ENCODE measurements around the gene RANBP3.
"Not testable (repeated sequence)": the region's sequence is repeated elsewhere in the genome, so short reads cannot be mapped to it uniquely, and the experiment has no call there.

RANBP3 gene

GRCh38 chr19:6006070-6006446, 28.1 kb upstream of the RANBP3 start:
- DNase-seq (ENCODE audit: low spot score): not testable (repeated sequence)

- DNase-seq (ENCODE audit: low spot score): no peak
Observed at GRCh38 chr19:6005321-6006069, 27.6 kb upstream of the RANBP3 start.

- DNase-seq (ENCODE audit: low spot score): no peak
Observed at GRCh38 chr19:6003976-6004375, 26.0 kb upstream of the RANBP3 start.

- no peak for DNase-seq (ENCODE audit: low spot score)
Observed at GRCh38 chr19:6002591-6002990, 24.7 kb upstream of the RANBP3 start.

GRCh38 chr19:6000228-6000847, 22.4 kb upstream of the RANBP3 start:
- DNase-seq (ENCODE audit: low spot score): no peak

- DNase-seq (ENCODE audit: low spot score): no peak
Observed at GRCh38 chr19:5999693-6000092, 21.8 kb upstream of the RANBP3 start.

GRCh38 chr19:5997371-5997770, 19.4 kb upstream of the RANBP3 start:
- no peak for DNase-seq (ENCODE audit: low spot score)

- DNase-seq (ENCODE audit: low spot score): no peak
Observed at GRCh38 chr19:5996623-5997320, 18.8 kb upstream of the RANBP3 start.

- DNase-seq (ENCODE audit: low spot score): no peak
Observed at GRCh38 chr19:5996102-5996501, 18.2 kb upstream of the RANBP3 start.

- no peak for DNase-seq (ENCODE audit: low spot score)
Observed at GRCh38 chr19:5995606-5996005, 17.7 kb upstream of the RANBP3 start.

- DNase-seq (ENCODE audit: low spot score): no peak
Observed at GRCh38 chr19:5994405-5995165, 16.6 kb upstream of the RANBP3 start.

- no peak for DNase-seq (ENCODE audit: low spot score)
Observed at GRCh38 chr19:5993648-5994358, 15.9 kb upstream of the RANBP3 start.

- no peak for DNase-seq (ENCODE audit: low spot score)
Observed at GRCh38 chr19:5993201-5993600, 15.3 kb upstream of the RANBP3 start.

GRCh38 chr19:5992756-5993155, 14.8 kb upstream of the RANBP3 start:
- DNase-seq (ENCODE audit: low spot score): no peak

- DNase-seq (ENCODE audit: low spot score): no peak
Observed at GRCh38 chr19:5991244-5991838, 13.4 kb upstream of the RANBP3 start.

- DNase-seq (ENCODE audit: low spot score): no peak
Observed at GRCh38 chr19:5990289-5990797, 12.4 kb upstream of the RANBP3 start.

- no peak for DNase-seq (ENCODE audit: low spot score)
Observed at GRCh38 chr19:5989388-5990074, 11.6 kb upstream of the RANBP3 start.

GRCh38 chr19:5988517-5989387, 10.8 kb upstream of the RANBP3 start:
- DNase-seq (ENCODE audit: low spot score): no peak

GRCh38 chr19:5987077-5987818, 9.3 kb upstream of the RANBP3 start:
- DNase-seq (ENCODE audit: low spot score): peak; percentile 82

All from HuH-7 (cell line).